Aorta (tissue), 5 donors: ENCODE results near the gene JARID2. TPM values are rescaled to one million over a fixed set of nuclear protein-coding genes. Genes with fewer than 3 reads are reported as not detected.

Experiments
- ATAC-seq: fragments of 200-7000 bp; cut with Tn5 transposase; one replicate; pipeline ENCODE4 v1.9.1; 2022; ENCODE audit warnings: moderate library complexity; ENCODE audit not compliant: low FRiP score
- DNase-seq, 2 donors: peaks; one replicate each; pipeline ENCODE4 v3.0.0-alpha.2; 2020
- H3K27ac ChIP-seq, 2 donors: one replicate each; pipeline ENCODE4 v1.5.1; 2013; ENCODE audit warnings: low read length in 2 of 2, mild to moderate bottlenecking in 2 of 2, moderate library complexity in 2 of 2, control low read depth in 1 of 2, inconsistent platforms in 1 of 2, low read depth in 1 of 2
- H3K27me3 ChIP-seq, 2 donors: one replicate each; pipeline ENCODE4 v1.6.1; 2013; ENCODE audit warnings: control low read depth in 1 of 2, low read length in 1 of 2, mild to moderate bottlenecking in 1 of 2, moderate library complexity in 1 of 2; ENCODE audit not compliant: insufficient read depth in 2 of 2, control insufficient read depth in 1 of 2
- H3K36me3 ChIP-seq, 2 donors: one replicate each; pipeline ENCODE4 v1.6.1; 2013; ENCODE audit warnings: control low read depth in 1 of 2, low read length in 1 of 2, mild to moderate bottlenecking in 1 of 2; ENCODE audit not compliant: insufficient read depth in 2 of 2, control insufficient read depth in 1 of 2
- H3K4me1 ChIP-seq, 2 donors: one replicate each; pipeline ENCODE4 v1.6.1; 2013; ENCODE audit warnings: low read length in 2 of 2, control low read depth in 1 of 2, mild to moderate bottlenecking in 1 of 2, moderate library complexity in 1 of 2; ENCODE audit not compliant: insufficient read depth in 2 of 2, control insufficient read depth in 1 of 2
- H3K4me3 ChIP-seq, 2 donors: one replicate each; pipeline ENCODE4 v1.5.1; 2013; ENCODE audit warnings: low read length in 2 of 2, control low read depth in 1 of 2, mild to moderate bottlenecking in 1 of 2
- H3K9me3 ChIP-seq: one replicate; pipeline ENCODE4 v1.6.1; 2013; ENCODE audit warnings: mild to moderate bottlenecking, low read length; ENCODE audit not compliant: control insufficient read depth
- WGBS, 2 donors: extraction: QIAGEN DNeasy Blood & Tissue Kit; methylation state at CpG; one replicate each; pipeline ENCODE4 v1.1.7; 2013; 5-methylcytosine and 5-hydroxymethylcytosine counted together
- intact Hi-C, 2 donors: fragments of 100-400 bp; cut with DNase I; formaldehyde crosslinking; loops; one replicate each; pipeline versions ENCODE4 v1.14.2 to v1.15.0; 2022
- polyA plus RNA-seq, 2 donors: library from polyadenylated mRNA; stranded (reverse); fragments of 200-250 nt; gene quantifications; one replicate each; pipeline ENCODE4 v1.2.3, GENCODE V29; 2013
- total RNA-seq, 2 donors: library from RNA; stranded (reverse); fragmentation: NEBNext Ultra II Directional; extraction: Animal tissue kit (Norgen Biotek cat#: 25700); gene quantifications; one replicate each; pipeline ENCODE4 v1.2.1, GENCODE V29; 2021
- donor health status: healthy with polysubstance abuse.
- donor health status: Bipolar disorder and iron deficiency.
- donor health status: DM: no; HTN: no; CAD: no.
- donor health status: DM: no; HTN: no; CAD: no.
- donor health status: DM: yes; HTN: yes; CAD: no.

The JARID2 gene
- total and polyA plus RNA-seq, 4 donors = 0.88 to 13.0 (median 7.1) TPM

GRCh38 chr6:15556711-15557110, 310.8 kb downstream of the JARID2 start:
- Histone ChIP-seq H3K4me3 (no peak overlapping the region), H3K36me3 (no peaks in the 10 kb centered on the region), H3K9me3 (no peaks in the 10 kb centered on the region), H3K4me1 (peaks cover 0 to 4% of the 10 kb centered on the region in 2 donors), H3K27ac (no peak overlapping the region), H3K27me3 (no peaks in the 10 kb centered on the region)
- DNase-seq (no peak), ATAC-seq (no peak)
- WGBS, 2 donors = 89 to 100% methylated on average over 1 of the region's 1 CpG
- intact Hi-C loops = no loop called here

DNA sequence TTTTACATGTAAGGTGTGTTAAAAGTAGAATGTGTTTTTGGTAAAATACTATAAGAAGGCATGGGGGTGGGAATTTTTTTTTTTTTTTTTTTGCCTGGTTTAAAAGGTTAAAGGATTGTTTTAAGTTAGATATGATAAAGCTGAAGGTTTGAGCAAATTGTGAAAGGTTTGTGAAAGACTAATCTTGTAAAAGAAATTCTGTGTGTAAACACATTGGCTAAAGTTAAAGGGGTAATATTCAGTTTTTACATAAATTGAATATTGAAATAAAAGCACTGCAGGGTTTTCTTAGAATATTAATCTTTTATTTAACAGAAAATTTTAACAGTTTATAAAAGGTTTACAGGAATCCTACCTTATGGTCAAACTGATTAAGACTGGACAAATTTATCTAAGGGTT, 311.3 kb downstream of the JARID2 start:
- DNase-seq (no peak), ATAC-seq (no peak)
- Histone ChIP-seq H3K9me3 (no peaks in the 10 kb centered on the region), H3K4me1 (peaks cover 0 to 4% of the 10 kb centered on the region in 2 donors), H3K4me3 (no peak overlapping the region), H3K27me3 (no peaks in the 10 kb centered on the region), H3K27ac (no peak overlapping the region), H3K36me3 (no peaks in the 10 kb centered on the region)
- intact Hi-C loops = no loop called here

GRCh38 chr6:15560713-15561112, 314.8 kb downstream of the JARID2 start:
- Histone ChIP-seq H3K4me3 (no peak overlapping the region), H3K27me3 (no peaks in the 10 kb centered on the region), H3K9me3 (no peaks in the 10 kb centered on the region), H3K4me1 (peaks cover 0 to 4% of the 10 kb centered on the region in 2 donors), H3K36me3 (no peaks in the 10 kb centered on the region), H3K27ac (no peak overlapping the region)
- 85 to 94% methylated on average over 1 of the region's 1 CpG for WGBS, 2 donors
- intact Hi-C loops = no loop called here
- DNase-seq = no peak
- no peak for ATAC-seq

- Histone ChIP-seq H3K4me1 (peaks cover 0 to 4% of the 10 kb centered on the region in 2 donors), H3K36me3 (no peaks in the 10 kb centered on the region), H3K9me3 (no peaks in the 10 kb centered on the region), H3K27me3 (no peaks in the 10 kb centered on the region), H3K27ac (no peak overlapping the region), H3K4me3 (no peak overlapping the region)
- no peak for DNase-seq
- ATAC-seq = no peak
- intact Hi-C loops = no loop called here
- WGBS, 2 donors = 98% methylated on average over 3 of the region's 3 CpGs
Observed at GRCh38 chr6:15561447-15562199, 315.8 kb downstream of the JARID2 start.

- DNase-seq (no peak), ATAC-seq (no peak)
- WGBS, 2 donors = 92 to 96% methylated on average over 1 of the region's 1 CpG
- Histone ChIP-seq H3K4me3 (no peak overlapping the region), H3K27me3 (no peaks in the 10 kb centered on the region), H3K4me1 (peaks cover 0 to 4% of the 10 kb centered on the region in 2 donors), H3K9me3 (no peaks in the 10 kb centered on the region), H3K36me3 (no peaks in the 10 kb centered on the region), H3K27ac (no peak overlapping the region)
- intact Hi-C loops = no loop called here
Observed at GRCh38 chr6:15562977-15563376, 317.1 kb downstream of the JARID2 start.

DNA sequence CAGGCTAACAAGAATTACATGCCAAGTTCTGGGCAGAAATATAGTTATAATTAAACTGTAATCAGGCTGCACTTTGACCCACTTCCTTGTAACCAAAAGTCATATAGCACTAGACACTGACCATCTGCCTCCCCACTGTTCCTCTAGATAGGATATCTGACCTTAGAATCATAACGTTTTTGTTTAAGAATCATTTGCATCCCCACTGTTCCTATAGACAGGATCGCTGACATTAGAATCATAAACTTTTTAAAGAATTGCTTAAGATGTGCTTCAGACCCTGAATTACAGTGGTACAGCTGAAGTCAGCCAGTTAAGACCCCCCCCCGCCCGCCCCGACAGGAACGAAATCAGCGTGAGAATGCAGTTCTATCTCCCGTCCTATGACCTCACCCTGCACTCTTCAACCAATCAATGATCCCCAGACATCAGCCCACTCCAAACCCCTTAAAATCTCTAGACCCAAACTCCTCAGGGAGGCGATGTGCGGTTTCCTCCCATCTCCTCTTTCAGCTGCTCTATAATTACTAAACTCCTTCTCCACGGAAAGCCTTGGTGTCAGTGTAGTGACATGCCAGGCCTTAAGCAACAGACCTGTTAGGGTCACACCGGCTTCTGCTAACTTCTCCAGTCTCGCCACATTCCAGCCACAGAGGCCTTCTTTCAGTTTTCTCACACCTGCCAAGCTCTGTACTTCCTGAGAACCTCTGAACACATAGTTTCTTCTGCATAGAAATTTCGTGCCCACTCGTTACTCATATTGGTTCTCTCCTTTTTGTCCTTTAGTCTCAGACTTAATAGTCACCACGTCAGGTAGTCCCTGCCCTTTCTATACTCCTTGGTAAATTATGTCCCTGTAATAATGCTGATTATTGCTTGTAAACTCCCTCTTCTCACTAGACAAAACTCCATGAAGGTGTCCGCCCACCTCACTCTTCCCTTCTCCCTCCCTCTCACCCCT, 323.4 kb downstream of the JARID2 start:
- Histone ChIP-seq H3K27me3 (no peaks in the 10 kb centered on the region), H3K36me3 (peaks cover 0 to 3% of the 10 kb centered on the region in 2 donors), H3K27ac (no peak overlapping the region), H3K4me1 (no peaks in the 10 kb centered on the region), H3K4me3 (no peak overlapping the region), H3K9me3 (no peaks in the 10 kb centered on the region)
- 82 to 84% methylated on average over 17 of the region's 17 CpGs for WGBS, 2 donors
- ATAC-seq (no peak), DNase-seq (no peak)
- intact Hi-C loops = no loop called here

- DNase-seq (no peak), ATAC-seq (no peak)
- Histone ChIP-seq H3K36me3 (peaks cover 0 to 3% of the 10 kb centered on the region in 2 donors), H3K9me3 (no peaks in the 10 kb centered on the region), H3K4me3 (no peak overlapping the region), H3K4me1 (no peaks in the 10 kb centered on the region), H3K27me3 (no peaks in the 10 kb centered on the region), H3K27ac (no peak overlapping the region)
- 93 to 97% methylated on average over 2 of the region's 2 CpGs for WGBS, 2 donors
- intact Hi-C loops = no loop called here
Observed at GRCh38 chr6:15570171-15570570, 324.3 kb downstream of the JARID2 start.
